B cell (primary cell): ENCODE results near the gene SPINK2. TPM values are rescaled to one million over a fixed set of nuclear protein-coding genes. Genes with fewer than 3 reads are reported as not detected.

Source experiments
- ATAC-seq: fragments of 200-7000 bp; cut with Tn5 transposase; one replicate; pipeline ENCODE4 v1.10.0; 2021; ENCODE audit warnings: low read depth, mild to moderate bottlenecking, moderate number of reproducible peaks, moderate library complexity
- CTCF ChIA-PET: fragments of 350-600 bp; sonication (Branson Sonifier 250); formaldehyde crosslinking; loops from one replicate; lab custom pipeline; 2021; ENCODE audit warnings: antibody characterized with exemption, inconsistent platforms; lab: Charles Lee
- POLR2A ChIA-PET: fragments of 350-600 bp; sonication (Branson Sonifier 250); formaldehyde crosslinking; loops from one replicate; lab custom pipeline; 2021; ENCODE audit warnings: antibody characterized with exemption; lab: Charles Lee
- DNase-seq: peaks from one replicate; pipeline ENCODE4 v3.0.0; 2013
- H2AFZ ChIP-seq: 2 replicates; pipeline ENCODE4 v1.6.1; 2012; ENCODE audit warnings: mild to moderate bottlenecking, low read depth, low read length; ENCODE audit not compliant: insufficient read depth, poor library complexity, severe bottlenecking
- H3K27ac ChIP-seq, 2 donors: 1 replicate in 1 of 2; 2 replicates in 1 of 2; pipeline ENCODE4 v1.5.1; 2012 to 2013; ENCODE audit warnings: low read length in 2 of 2, mild to moderate bottlenecking in 2 of 2, moderate library complexity in 1 of 2
- H3K27me3 ChIP-seq, 4 experiments: fragments of 200-600 bp in 1 of 4; sonication (generic) in 1 of 4; replicated peaks in 1 of 4; 1 replicate in 2 of 4; 2 replicates in 2 of 4; pipeline versions ENCODE4 v1.6.1 to v1.7.0; 2013 to 2016; ENCODE audit warnings: low read length in 3 of 4, mild to moderate bottlenecking in 2 of 4, mixed read lengths in 1 of 4, moderate library complexity in 1 of 4; ENCODE audit not compliant: insufficient read depth in 4 of 4, control insufficient read depth in 3 of 4; ENCODE audit errors: control extremely low read depth in 1 of 4
- H3K36me3 ChIP-seq, 2 experiments: replicated peaks in 1 of 2; 1 replicate in 1 of 2; 2 replicates in 1 of 2; pipeline versions ENCODE4 v1.6.1 to v1.7.1; 2013; ENCODE audit warnings: low read length in 1 of 2; ENCODE audit not compliant: insufficient read depth in 2 of 2, control insufficient read depth in 1 of 2; ENCODE audit errors: control extremely low read depth in 1 of 2, extremely low read depth in 1 of 2
- H3K4me1 ChIP-seq, 2 donors: fragments of 200-600 bp in 1 of 2; sonication (generic) in 1 of 2; 1 replicate in 1 of 2; 2 replicates in 1 of 2; pipeline versions ENCODE4 v1.5.1 to v1.6.1; 2013 to 2017; ENCODE audit warnings: low read length in 2 of 2; ENCODE audit not compliant: control insufficient read depth in 2 of 2, insufficient read depth in 2 of 2
- H3K4me2 ChIP-seq: replicated peaks from 2 replicates; pipeline ENCODE3; 2012; ENCODE audit warnings: mild to moderate bottlenecking, low read depth, low read length; ENCODE audit not compliant: poor library complexity, severe bottlenecking
- H3K4me3 ChIP-seq, 5 experiments: fragments of 200-600 bp in 1 of 5; sonication (generic) in 1 of 5; 1 replicate in 3 of 5; 2 replicates in 2 of 5; pipeline versions ENCODE4 v1.5.1 to v1.7.0; 2011 to 2016; ENCODE audit warnings: low read length in 4 of 5, mild to moderate bottlenecking in 4 of 5, low read depth in 2 of 5, control low read depth in 1 of 5, moderate library complexity in 1 of 5; ENCODE audit not compliant: insufficient read depth in 1 of 5; ENCODE audit errors: control extremely low read depth in 1 of 5, extremely low read depth in 1 of 5
- H3K79me2 ChIP-seq: fragments of 200-600 bp; sonication (generic); one replicate; pipeline ENCODE4 v1.6.0; 2016; ENCODE audit warnings: low read length; ENCODE audit not compliant: control insufficient read depth, insufficient read depth
- H3K9ac ChIP-seq: fragments of 200-600 bp; sonication (generic); 2 replicates; pipeline ENCODE4 v1.6.1; 2017; ENCODE audit warnings: mild to moderate bottlenecking, low read length, moderate library complexity
- H3K9me3 ChIP-seq, 3 donors: one replicate each; pipeline versions ENCODE4 v1.6.1 to v1.7.1; 2013; ENCODE audit warnings: low read length in 2 of 3; ENCODE audit not compliant: control insufficient read depth in 2 of 3, insufficient read depth in 1 of 3; ENCODE audit errors: control extremely low read depth in 1 of 3
- H4K20me1 ChIP-seq: 2 replicates; pipeline ENCODE4 v1.6.0; 2012; ENCODE audit warnings: mild to moderate bottlenecking, low read length; ENCODE audit not compliant: insufficient read depth, control insufficient read depth, poor library complexity, severe bottlenecking
- H3K27ac Mint-ChIP-seq: one replicate; pipeline ENCODE4 v1.8.0; 2021; ENCODE audit warnings: mixed read lengths
- H3K27me3 Mint-ChIP-seq: one replicate; pipeline ENCODE4 v1.8.0; 2021; ENCODE audit warnings: mixed read lengths
- H3K4me1 Mint-ChIP-seq: one replicate; pipeline ENCODE4 v1.8.0; 2021; ENCODE audit warnings: mixed read lengths
- H3K4me3 Mint-ChIP-seq: one replicate; pipeline ENCODE4 v1.8.0; 2021; ENCODE audit warnings: mixed read lengths
- H3K9me3 Mint-ChIP-seq: one replicate; pipeline ENCODE4 v1.8.0; 2022; ENCODE audit warnings: mixed read lengths; ENCODE audit not compliant: insufficient read depth
- CTCF ChIP-seq: fragments of 200-600 bp; IDR thresholded peaks from one replicate; pipeline ENCODE4 v1.8.0; 2022; ENCODE audit warnings: antibody characterized with exemption, mild to moderate bottlenecking
- EZH2 ChIP-seq: IDR thresholded peaks from 2 replicates; pipeline ENCODE4 v1.6.1; 2012; ENCODE audit warnings: borderline replicate concordance, low read depth, mild to moderate bottlenecking, moderate library complexity, low read length; ENCODE audit not compliant: insufficient read depth, poor library complexity, severe bottlenecking
- WGBS: methylation state at CpG from one replicate; pipeline ENCODE4 v1.1.5; 2013; ENCODE audit warnings: missing lambda C conversion rate; ENCODE audit not compliant: insufficient coverage; 5-methylcytosine and 5-hydroxymethylcytosine counted together
- intact Hi-C: fragments of 100-400 bp; cut with micrococcal nuclease; formaldehyde crosslinking; loops from one replicate; pipeline ENCODE4 v1.10.0; 2022
- polyA plus RNA-seq: library from polyadenylated mRNA; depleted of rRNA; stranded (reverse); fragments of >200 nt; gene quantifications from 2 replicates; pipeline ENCODE4 v1.2.3, GENCODE V29; 2012
- total RNA-seq, 2 donors: library from RNA; stranded (reverse); fragments of 120-200 nt in 1 of 2; gene quantifications; 1 replicate in 1 of 2; 2 replicates in 1 of 2; pipeline versions ENCODE4 v1.2.3 to v1.2.4, GENCODE V29; 2013 to 2022

SPINK2 gene
- total and polyA plus RNA-seq, 2 donors (not counting 1 experiment from before 2014, with no cell fraction given) = 0.94 to 4.9 TPM

DNA sequence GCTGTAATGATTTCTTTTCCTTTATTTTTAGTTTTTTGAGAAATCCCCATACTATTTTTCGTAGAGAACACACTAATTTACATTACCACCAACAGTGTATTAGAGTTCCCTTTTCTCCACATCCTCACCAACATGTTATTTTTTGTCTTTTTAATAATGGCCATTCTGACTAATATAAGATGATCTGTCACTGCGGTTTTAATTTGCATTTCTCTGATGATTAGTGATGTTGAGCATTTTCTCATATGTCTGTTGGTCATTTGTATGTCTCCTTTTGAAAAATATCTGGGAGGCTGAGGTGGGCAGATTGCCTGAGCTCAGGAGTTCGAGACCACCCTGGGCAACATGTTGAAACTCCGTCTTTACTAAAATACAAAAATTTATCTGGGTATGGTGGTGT is 30.2 kb downstream of the SPINK2 start:
- no peak for DNase-seq
- TF ChIP-seq CTCF = no peak
- TF ChIP-seq EZH2 = no peak
- H3K4me2 ChIP-seq = no peak overlapping the region
- CTCF ChIA-PET = no interaction called here
- no peak overlapping the region for H3K27ac ChIP-seq
- no peaks in the 10 kb centered on the region for H3K27me3 ChIP-seq
- no peak overlapping the region for H2AFZ ChIP-seq
- Mint-ChIP-seq H3K4me1 (peaks cover 13% of the 10 kb centered on the region), H3K27ac (no peak overlapping the region), H3K27me3 (no peaks in the 10 kb centered on the region), H3K4me3 (no peak overlapping the region), H3K9me3 (no peaks in the 10 kb centered on the region)
- no CpG with 5 or more reads among the region's 4 CpGs for WGBS
- H3K9me3 ChIP-seq = peaks cover 0 to 11% (median 0%) of the 10 kb centered on the region in 3 donors
- no peaks in the 10 kb centered on the region for H3K36me3 ChIP-seq
- no peaks in the 10 kb centered on the region for H3K79me2 ChIP-seq
- H3K9ac ChIP-seq = no peak overlapping the region
- no peaks in the 10 kb centered on the region for H4K20me1 ChIP-seq
- H3K4me3 ChIP-seq = no peak overlapping the region
- POLR2A ChIA-PET = no interaction called here
- peaks cover 6 to 9% of the 10 kb centered on the region in 2 donors for H3K4me1 ChIP-seq
- intact Hi-C loops = no loop called here
- ATAC-seq = no peak

- ChIA-PET POLR2A (no interaction called here), CTCF (interaction anchor here (0.6 to 0.8 kb wide), 2 partner anchors 126 to 367 kb away, joined by 3 to 4 read pairs; no protein-coding TSS in a partner anchor)
- Histone ChIP-seq H3K4me3 (no peak overlapping the region), H3K9ac (no peak overlapping the region), H3K4me2 (no peak overlapping the region), H3K27me3 (no peaks in the 10 kb centered on the region), H3K36me3 (no peaks in the 10 kb centered on the region), H3K9me3 (peaks cover 0 to 11% (median 0%) of the 10 kb centered on the region in 3 donors), H3K79me2 (no peaks in the 10 kb centered on the region), H2AFZ (no peak overlapping the region), H4K20me1 (no peaks in the 10 kb centered on the region), H3K27ac (no peak overlapping the region), H3K4me1 (peaks cover 6 to 9% of the 10 kb centered on the region in 2 donors)
- H3K4me3 Mint-ChIP-seq = no peak overlapping the region
- no peaks in the 10 kb centered on the region for H3K9me3 Mint-ChIP-seq
- intact Hi-C loops = no loop called here
- peaks cover 11% of the 10 kb centered on the region for H3K4me1 Mint-ChIP-seq
- WGBS = no CpG with 5 or more reads among the region's 1 CpG
- no peak for DNase-seq
- no peak for ATAC-seq
- TF ChIP-seq EZH2 (no peak), CTCF (no peak)
- no peaks in the 10 kb centered on the region for H3K27me3 Mint-ChIP-seq
- H3K27ac Mint-ChIP-seq = no peak overlapping the region
Measured at GRCh38 chr4:56790691-56791091, 30.8 kb downstream of the SPINK2 start.
